Measurements from ENCODE around the gene AQP2.

Gene AQP2

DNA sequence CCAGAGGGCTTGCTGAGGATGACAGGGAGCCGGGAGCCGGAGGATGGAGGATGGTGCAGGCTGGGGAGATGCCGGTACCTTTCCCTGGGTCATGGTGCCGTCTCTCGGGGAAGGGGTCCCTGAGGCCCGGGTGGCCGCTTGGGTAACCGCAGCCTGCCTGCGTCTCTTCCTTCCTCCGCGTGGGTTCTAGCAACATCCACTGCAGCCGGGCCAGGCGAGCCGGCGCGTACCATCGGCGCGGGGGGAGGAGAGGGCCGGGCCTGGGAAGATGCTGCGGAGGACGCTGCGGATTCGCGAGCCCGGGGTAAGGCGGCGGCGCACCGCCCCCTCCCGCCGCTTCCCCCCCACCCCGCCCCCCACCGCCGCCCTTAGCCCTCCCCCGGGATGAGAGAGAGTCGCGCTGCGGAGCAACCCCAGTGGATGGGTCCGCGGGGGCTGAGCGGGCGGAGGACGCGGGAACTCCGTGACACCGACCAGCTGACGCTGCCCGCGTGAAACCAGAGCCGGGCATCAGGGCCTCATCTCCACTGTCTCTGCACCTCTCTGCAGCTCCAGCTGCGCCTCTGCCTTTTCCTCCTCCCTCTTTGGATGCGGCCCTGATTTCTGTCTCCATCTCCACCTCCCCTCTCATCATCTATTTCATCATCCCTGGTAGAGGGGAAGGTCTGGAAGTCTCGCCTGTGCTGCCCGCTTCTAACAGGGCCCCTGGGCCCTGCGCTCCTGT lies 46.7 kb upstream of the AQP2 start, which contains the start of gene FAIM2:
FAIM2 (minus strand) TSS at position 201 of the 724 bp plus-strand sequence; CDS start at position 93, 108 bp downstream.
- DNase-seq (ENCODE audit: extremely low read depth, insufficient read length), result no peak

DNA sequence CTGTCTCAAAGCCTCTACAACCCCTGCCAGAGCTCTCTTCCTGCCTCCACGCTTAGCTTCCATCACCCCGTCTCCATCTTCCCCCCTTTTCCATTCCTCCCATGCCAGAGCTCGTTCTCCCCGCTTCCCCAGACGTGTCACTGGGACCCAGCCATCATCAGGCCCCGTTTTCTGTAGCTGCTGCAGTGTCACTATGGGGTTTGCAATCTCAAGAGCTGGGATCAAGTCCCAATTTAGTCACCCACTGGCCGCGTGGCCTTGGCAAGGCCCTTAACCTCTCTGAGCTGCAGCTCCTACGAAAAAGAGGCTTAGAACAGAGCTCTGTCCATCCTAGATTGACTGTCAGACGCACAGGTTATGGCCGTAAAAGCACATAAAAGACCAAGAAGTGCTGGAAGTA lies 45.9 kb upstream of the AQP2 start:
- Histone ChIP-seq H3K4me3 (replicated peaks; ENCODE audit: low read depth, low read length) (no peak overlapping the region), H3K27me3 (replicated peaks; ENCODE audit: control insufficient read depth, insufficient read depth, low read length) (peaks cover 3% of the 10 kb centered on the region), H3K36me3 (ENCODE audit: control insufficient read depth, insufficient read depth, low read length) (no peaks in the 10 kb centered on the region)
- no peak for DNase-seq (ENCODE audit: extremely low read depth, insufficient read length)
- TF ChIP-seq, protein P1, sequence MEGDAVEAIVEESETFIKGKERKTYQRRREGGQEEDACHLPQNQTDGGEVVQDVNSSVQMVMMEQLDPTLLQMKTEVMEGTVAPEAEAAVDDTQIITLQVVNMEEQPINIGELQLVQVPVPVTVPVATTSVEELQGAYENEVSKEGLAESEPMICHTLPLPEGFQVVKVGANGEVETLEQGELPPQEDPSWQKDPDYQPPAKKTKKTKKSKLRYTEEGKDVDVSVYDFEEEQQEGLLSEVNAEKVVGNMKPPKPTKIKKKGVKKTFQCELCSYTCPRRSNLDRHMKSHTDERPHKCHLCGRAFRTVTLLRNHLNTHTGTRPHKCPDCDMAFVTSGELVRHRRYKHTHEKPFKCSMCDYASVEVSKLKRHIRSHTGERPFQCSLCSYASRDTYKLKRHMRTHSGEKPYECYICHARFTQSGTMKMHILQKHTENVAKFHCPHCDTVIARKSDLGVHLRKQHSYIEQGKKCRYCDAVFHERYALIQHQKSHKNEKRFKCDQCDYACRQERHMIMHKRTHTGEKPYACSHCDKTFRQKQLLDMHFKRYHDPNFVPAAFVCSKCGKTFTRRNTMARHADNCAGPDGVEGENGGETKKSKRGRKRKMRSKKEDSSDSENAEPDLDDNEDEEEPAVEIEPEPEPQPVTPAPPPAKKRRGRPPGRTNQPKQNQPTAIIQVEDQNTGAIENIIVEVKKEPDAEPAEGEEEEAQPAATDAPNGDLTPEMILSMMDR (IDR thresholded peaks at IDR 0.05; ENCODE audit: insufficient read depth, low read length, poor library complexity, severe bottlenecking), result no peak

More for the DNA sequence above, 46.7 kb upstream of the AQP2 start, which contains the start of gene FAIM2:
- Histone ChIP-seq H3K4me3 (replicated peaks; ENCODE audit: low read depth, low read length) (no peak within 1 kb of the TSS), H3K36me3 (ENCODE audit: control insufficient read depth, insufficient read depth, low read length) (no peaks in the 10 kb centered on the region), H3K27me3 (replicated peaks; ENCODE audit: control insufficient read depth, insufficient read depth, low read length) (peaks cover 3% of the 10 kb centered on the region)
- TF ChIP-seq, protein P1 (IDR thresholded peaks at IDR 0.05; ENCODE audit: insufficient read depth, low read length, poor library complexity, severe bottlenecking), result no peak

DNA sequence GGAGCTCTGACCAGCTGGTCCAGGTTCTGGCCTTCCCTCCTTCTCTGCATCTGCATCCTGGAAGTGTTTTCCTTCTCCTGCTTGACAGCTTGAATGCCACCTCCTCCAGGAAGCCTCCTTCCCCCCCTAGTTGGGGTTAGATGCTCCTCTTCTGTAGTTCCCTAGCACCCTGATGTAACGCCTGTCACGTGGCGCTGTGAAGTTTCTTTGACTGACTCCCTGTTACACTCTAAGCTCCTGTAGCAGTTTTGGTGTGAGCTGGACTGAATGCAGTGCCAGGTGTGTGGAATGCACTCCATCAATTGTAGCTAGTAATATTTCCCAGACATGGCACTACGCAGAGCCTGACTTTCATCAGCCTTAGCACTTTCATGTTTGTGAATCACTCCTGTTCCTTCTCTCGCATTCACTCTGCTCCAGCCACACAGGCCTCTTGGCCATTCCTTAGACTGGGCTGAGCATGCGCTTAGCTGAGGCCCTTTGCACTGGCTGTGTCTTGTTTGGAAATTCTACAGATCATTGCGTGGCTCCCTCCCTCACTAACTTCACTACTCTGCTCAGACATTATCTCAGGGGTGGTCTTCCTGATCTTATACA lies 44.7 kb upstream of the AQP2 start:
- Histone ChIP-seq H3K4me3 (replicated peaks; ENCODE audit: low read depth, low read length) (no peak overlapping the region), H3K36me3 (ENCODE audit: control insufficient read depth, insufficient read depth, low read length) (no peaks in the 10 kb centered on the region), H3K27me3 (replicated peaks; ENCODE audit: control insufficient read depth, insufficient read depth, low read length) (peaks cover 2% of the 10 kb centered on the region)
- TF ChIP-seq, protein P1 (IDR thresholded peaks at IDR 0.05; ENCODE audit: insufficient read depth, low read length, poor library complexity, severe bottlenecking), result no peak
- no peak for DNase-seq (ENCODE audit: extremely low read depth, insufficient read length)

DNA sequence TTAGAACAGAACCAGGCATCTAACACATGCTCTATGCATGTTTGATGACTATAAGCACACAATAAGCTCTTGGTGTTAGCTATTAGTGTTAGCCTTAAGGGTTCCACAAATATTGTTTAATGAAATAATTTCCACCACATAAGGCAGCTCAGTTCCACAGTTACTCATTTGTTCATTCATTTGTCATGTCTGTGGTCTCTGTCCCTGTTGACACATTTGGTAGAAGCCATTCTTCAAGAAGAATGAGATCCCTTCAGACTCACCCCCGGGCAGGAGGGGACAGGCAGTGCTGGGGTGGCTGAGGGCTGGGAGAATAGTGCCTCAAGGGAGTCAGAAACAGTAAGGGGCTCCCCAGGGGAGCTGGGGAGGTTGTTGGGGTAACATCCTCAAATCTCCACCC lies 43.2 kb upstream of the AQP2 start:
- H3K27me3 ChIP-seq (replicated peaks; ENCODE audit: control insufficient read depth, insufficient read depth, low read length), result peaks cover 2% of the 10 kb centered on the region
- TF ChIP-seq, protein P1 (IDR thresholded peaks at IDR 0.05; ENCODE audit: insufficient read depth, low read length, poor library complexity, severe bottlenecking), result no peak
- no peaks in the 10 kb centered on the region for H3K36me3 ChIP-seq (ENCODE audit: control insufficient read depth, insufficient read depth, low read length)
- no peak overlapping the region for H3K4me3 ChIP-seq (replicated peaks; ENCODE audit: low read depth, low read length)
- DNase-seq (ENCODE audit: extremely low read depth, insufficient read length), result no peak

DNA sequence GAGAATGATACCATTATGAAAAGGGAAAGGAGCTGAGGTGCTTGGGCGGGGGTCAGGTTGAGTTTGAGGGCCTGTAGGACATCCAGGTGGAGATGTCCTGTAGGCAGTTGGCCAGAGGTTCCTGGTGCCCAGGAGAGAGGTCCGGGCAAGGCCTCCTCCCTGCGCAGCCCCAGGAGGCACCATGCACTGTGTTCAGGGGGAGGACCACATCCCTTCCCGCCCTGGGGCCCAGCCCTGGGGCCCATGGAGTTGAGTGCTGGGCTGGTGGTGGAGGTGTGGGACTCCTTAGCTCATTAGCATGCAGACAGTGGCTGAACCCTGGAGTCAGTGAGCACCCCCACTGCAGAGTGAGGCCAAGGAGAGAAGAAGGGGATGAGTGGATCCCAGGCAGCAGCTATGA lies 41.2 kb upstream of the AQP2 start:
- Histone ChIP-seq H3K36me3 (ENCODE audit: control insufficient read depth, insufficient read depth, low read length) (no peaks in the 10 kb centered on the region), H3K4me3 (replicated peaks; ENCODE audit: low read depth, low read length) (no peak overlapping the region), H3K27me3 (replicated peaks; ENCODE audit: control insufficient read depth, insufficient read depth, low read length) (peaks cover 1% of the 10 kb centered on the region)
- no peak for DNase-seq (ENCODE audit: extremely low read depth, insufficient read length)
- TF ChIP-seq, protein P1 (IDR thresholded peaks at IDR 0.05; ENCODE audit: insufficient read depth, low read length, poor library complexity, severe bottlenecking), result no peak

Data from GM06990 (cell line).